Measurements from ENCODE around the gene LZTS3. TPM values are rescaled to one million over a fixed set of nuclear protein-coding genes. Genes with fewer than 3 reads are reported as not detected.
"Not testable (repeated sequence)": the region's sequence is repeated elsewhere in the genome, so short reads cannot be mapped to it uniquely, and the experiment has no call there.

Gene LZTS3
- 47.8 and 48.7 TPM in 2 replicates for total RNA-seq
- long read RNA-seq, partial matches to known transcripts: 0 of 2 reads
- long read RNA-seq, other reads (novel, unspliced or antisense): 2 of 2 reads

DNA sequence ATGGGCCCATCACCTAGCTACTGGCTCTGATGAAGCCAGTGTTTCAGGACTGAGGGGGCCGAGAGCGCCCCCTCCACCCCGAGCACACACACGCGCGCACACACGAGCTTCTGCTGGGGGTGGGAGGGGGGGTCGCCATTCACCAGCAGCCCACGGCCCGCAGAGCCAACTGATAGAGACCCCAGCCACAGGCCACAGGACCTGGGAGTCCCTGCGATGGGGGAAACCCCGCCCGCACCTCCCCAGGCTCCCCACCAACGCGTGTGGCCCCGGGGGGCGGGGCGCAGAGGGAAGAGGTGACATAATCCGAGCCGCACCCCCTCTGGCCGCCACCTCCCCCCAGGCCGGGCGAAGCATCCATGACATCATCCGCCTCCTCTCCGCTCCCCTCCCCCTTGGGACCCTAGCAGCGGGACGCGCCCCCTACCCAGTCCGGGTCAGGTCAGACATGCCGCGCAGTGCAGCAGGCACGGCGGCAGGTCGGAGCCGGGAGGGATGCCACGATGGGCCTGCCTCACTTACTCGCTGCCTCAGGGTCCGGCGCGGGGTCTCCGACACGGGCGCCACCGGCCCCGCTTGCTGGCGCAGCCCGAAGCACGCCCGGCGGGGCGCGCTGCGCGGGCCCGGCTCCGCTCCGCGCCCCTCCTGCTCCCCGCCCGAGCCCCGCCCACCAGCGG, at the start of gene LZTS3:
Gene LZTS3, minus strand, starts transcription at position 617 of the 677 bp plus-strand sequence. CDS start 6,386 bp downstream, outside the sequence.
- Mint-ChIP-seq H3K27ac (peak within 1 kb of the TSS; percentile 99), H3K36me3 (ENCODE audit: insufficient read depth) (no peaks in the 10 kb centered on the region), H3K27me3 (no peaks in the 10 kb centered on the region), H3K9me3 (ENCODE audit: low read depth) (no peaks in the 10 kb centered on the region), H3K4me3 (ENCODE audit: low read depth) (peak within 1 kb of the TSS; percentile 95), H3K4me1 (ENCODE audit: low read depth) (peaks cover 43% of the 10 kb centered on the region)
- TF ChIP-seq, protein P1, sequence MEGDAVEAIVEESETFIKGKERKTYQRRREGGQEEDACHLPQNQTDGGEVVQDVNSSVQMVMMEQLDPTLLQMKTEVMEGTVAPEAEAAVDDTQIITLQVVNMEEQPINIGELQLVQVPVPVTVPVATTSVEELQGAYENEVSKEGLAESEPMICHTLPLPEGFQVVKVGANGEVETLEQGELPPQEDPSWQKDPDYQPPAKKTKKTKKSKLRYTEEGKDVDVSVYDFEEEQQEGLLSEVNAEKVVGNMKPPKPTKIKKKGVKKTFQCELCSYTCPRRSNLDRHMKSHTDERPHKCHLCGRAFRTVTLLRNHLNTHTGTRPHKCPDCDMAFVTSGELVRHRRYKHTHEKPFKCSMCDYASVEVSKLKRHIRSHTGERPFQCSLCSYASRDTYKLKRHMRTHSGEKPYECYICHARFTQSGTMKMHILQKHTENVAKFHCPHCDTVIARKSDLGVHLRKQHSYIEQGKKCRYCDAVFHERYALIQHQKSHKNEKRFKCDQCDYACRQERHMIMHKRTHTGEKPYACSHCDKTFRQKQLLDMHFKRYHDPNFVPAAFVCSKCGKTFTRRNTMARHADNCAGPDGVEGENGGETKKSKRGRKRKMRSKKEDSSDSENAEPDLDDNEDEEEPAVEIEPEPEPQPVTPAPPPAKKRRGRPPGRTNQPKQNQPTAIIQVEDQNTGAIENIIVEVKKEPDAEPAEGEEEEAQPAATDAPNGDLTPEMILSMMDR (IDR thresholded peaks at IDR 0.05; ENCODE audit: unreplicated experiment): no peak
- peak; percentile 76 for DNase-seq (ENCODE audit: low spot score, unreplicated experiment)

DNA sequence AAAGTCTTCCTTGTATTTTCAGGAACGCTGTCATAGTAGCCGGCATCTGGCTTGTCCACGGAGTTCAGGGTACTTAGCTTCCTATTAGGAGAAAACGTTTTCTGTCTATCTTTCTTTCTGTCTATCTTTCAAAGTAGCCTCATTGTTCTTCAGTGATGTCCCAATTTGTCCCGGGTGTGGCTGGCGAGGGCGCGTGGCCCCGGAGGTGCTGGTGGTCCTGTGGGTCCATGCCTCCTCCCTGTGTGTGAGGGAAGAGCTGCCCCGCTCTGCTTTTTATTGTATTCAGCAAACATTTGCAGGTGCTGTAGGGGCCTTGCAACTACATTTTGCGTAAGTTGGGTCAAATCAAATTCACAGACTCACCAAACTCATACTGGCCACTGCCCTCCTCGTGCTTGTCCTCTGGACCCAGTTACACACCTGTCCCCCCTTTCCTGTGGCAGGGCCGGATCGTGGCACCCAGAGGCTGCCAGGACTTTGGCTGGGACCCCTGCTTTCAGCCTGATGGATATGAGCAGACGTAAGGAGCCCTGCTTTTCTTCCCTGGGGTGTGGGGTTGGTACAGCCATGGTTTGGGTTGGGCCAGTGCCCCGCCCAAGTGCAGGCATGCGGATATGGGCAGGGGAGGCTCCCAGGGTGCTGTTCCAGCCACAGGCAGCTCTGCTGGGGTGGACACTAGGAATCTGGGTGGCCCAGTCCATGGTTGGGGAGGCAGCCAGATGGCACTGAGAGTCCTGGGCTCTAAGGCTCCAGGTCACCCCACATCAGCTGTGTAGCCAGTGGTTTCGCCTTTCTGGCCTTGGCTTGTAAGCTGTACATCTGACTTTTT, 48.3 kb upstream of the LZTS3 start:
- Mint-ChIP-seq H3K9me3 (ENCODE audit: low read depth) (no peaks in the 10 kb centered on the region), H3K36me3 (ENCODE audit: insufficient read depth) (peaks cover 7% of the 10 kb centered on the region), H3K4me1 (ENCODE audit: low read depth) (no peaks in the 10 kb centered on the region), H3K4me3 (ENCODE audit: low read depth) (no peak overlapping the region), H3K27ac (no peak overlapping the region), H3K27me3 (no peaks in the 10 kb centered on the region)
- DNase-seq (ENCODE audit: low spot score, unreplicated experiment): no peak
- TF ChIP-seq, protein P1 (IDR thresholded peaks at IDR 0.05; ENCODE audit: unreplicated experiment): no peak

DNA sequence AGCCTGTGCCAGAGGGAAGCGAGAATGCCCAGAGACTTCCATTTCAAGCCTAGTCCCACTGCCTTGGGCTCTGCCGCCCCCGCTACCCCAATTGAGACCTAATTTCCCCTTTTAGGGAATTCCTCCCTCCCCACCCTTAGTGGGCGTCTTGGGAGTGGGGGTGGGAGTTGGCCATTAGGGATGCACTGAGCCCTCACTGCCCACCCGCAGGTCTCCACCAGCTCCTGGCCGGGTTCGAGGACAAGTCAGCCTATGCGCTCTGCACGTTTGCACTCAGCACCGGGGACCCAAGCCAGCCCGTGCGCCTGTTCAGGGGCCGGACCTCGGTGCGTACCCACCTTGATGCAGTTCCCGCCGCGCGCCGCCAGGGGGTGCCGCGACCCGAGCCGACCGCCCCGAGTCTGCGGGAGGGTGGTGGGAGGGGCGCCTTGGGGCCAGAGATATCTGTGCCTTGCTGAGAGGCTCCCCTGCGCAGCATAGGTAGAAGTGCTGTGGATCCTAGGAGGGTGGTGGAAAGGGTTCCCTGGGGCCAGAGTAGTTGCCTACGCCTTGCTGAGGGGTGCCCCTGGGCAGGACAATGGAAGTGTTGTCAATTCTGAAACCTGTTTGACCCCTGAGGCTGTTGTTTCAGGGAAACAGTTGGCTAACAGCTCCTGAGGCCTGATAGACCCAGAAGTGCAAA, 45.1 kb upstream of the LZTS3 start:
- Mint-ChIP-seq H3K27me3 (no peaks in the 10 kb centered on the region), H3K4me1 (ENCODE audit: low read depth) (no peaks in the 10 kb centered on the region), H3K27ac (no peak overlapping the region), H3K4me3 (ENCODE audit: low read depth) (no peak overlapping the region), H3K36me3 (ENCODE audit: insufficient read depth) (peaks cover 10% of the 10 kb centered on the region), H3K9me3 (ENCODE audit: low read depth) (no peaks in the 10 kb centered on the region)
- TF ChIP-seq, protein P1 (IDR thresholded peaks at IDR 0.05; ENCODE audit: unreplicated experiment): peak; percentile 97
- DNase-seq (ENCODE audit: low spot score, unreplicated experiment): peak; percentile 72

DNA sequence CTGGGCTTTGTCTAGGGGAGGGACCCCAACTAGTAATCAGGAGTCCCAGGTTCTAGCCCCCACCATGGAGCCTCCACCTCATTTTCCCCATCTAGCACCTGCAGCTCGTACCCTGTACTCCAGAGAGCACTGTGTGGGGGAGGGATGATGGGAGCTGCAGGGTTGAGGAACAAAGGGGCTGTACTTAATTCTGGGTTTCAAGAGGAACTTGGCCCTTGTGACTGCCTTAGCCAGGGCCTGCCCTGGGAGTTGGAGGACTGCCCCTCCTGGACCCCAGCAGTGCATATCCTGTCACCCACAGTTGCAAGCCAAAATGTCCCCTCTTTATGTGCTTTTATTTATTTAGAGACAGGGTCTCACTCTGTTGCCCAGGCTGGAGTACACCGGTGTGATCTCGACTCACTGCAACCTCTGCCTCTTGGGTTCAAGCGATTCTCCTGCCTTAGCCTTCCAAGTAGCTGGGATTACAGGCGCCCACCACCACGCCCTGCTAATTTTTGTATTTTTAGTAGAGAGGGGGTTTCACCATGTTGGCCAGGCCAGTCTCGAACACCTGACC, 42.1 kb upstream of the LZTS3 start:
- H3K4me1 Mint-ChIP-seq (ENCODE audit: low read depth); H3K4me3 Mint-ChIP-seq (ENCODE audit: low read depth); H3K9me3 Mint-ChIP-seq (ENCODE audit: low read depth); H3K27ac Mint-ChIP-seq; H3K27me3 Mint-ChIP-seq; DNase-seq (ENCODE audit: low spot score, unreplicated experiment); H3K36me3 Mint-ChIP-seq (ENCODE audit: insufficient read depth): not testable (repeated sequence)

DNA sequence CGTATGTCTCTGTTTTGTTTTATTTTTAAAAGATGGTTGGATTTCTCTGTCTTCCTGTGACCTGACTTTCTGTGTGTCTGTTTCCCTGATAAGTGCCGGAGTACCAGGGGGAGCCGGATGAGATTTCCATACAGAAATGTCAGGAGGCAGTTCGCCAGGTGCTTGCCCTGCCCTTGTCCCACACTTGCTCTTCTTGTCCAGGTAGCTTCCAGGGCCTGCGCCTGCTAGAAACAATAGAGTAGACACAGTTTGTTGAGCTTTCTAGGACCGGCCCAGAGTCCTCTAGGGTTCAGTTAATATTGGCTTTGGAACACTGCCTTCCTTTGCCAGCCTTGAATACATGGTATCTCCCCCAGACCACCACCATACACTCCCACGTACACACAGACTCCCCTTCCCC, 39.9 kb upstream of the LZTS3 start:
- H3K9me3 Mint-ChIP-seq (ENCODE audit: low read depth): no peaks in the 10 kb centered on the region
- no peak overlapping the region for H3K27ac Mint-ChIP-seq
- peaks cover 16% of the 10 kb centered on the region for H3K4me1 Mint-ChIP-seq (ENCODE audit: low read depth)
- TF ChIP-seq, protein P1 (IDR thresholded peaks at IDR 0.05; ENCODE audit: unreplicated experiment): no peak
- H3K4me3 Mint-ChIP-seq (ENCODE audit: low read depth): no peak overlapping the region
- DNase-seq (ENCODE audit: low spot score, unreplicated experiment): no peak
- H3K27me3 Mint-ChIP-seq: no peaks in the 10 kb centered on the region
- H3K36me3 Mint-ChIP-seq (ENCODE audit: insufficient read depth): peaks cover 6% of the 10 kb centered on the region

Measured in progenitor cell of endocrine pancreas (in vitro differentiated cells).